Esophagus squamous epithelium (tissue), 5 donors: ENCODE measurements around the gene BRMS1. TPM values are rescaled to one million over a fixed set of nuclear protein-coding genes. Genes with fewer than 3 reads are reported as not detected.

Experiments used
- DNase-seq: peaks from one replicate; lab custom pipeline; 2025; lab: John Stamatoyannopoulos, UW
- H3K27ac ChIP-seq, 4 donors: fragments of 200-600 bp; sonication (generic); one replicate each; pipeline ENCODE4 v1.5.1; 2016 to 2019; ENCODE audit warnings: mild to moderate bottlenecking in 1 of 4
- H3K27me3 ChIP-seq, 4 donors: fragments of 200-600 bp; sonication (generic); 1 replicate in 3 of 4; 2 replicates in 1 of 4; pipeline versions ENCODE4 v1.5.1 to v1.6.0; 2017 to 2021; ENCODE audit warnings: antibody characterized with exemption in 1 of 4
- H3K36me3 ChIP-seq, 3 donors: fragments of 200-600 bp; sonication (generic); one replicate each; pipeline ENCODE4 v1.5.1; 2016 to 2019
- H3K4me1 ChIP-seq, 3 donors: fragments of 200-600 bp; sonication (generic); one replicate each; pipeline ENCODE4 v1.5.1; 2017 to 2019
- H3K4me3 ChIP-seq, 4 donors: fragments of 200-600 bp; sonication (generic); 1 replicate in 3 of 4; 2 replicates in 1 of 4; pipeline ENCODE4 v1.5.1; 2016 to 2019; ENCODE audit warnings: mild to moderate bottlenecking in 2 of 4, moderate library complexity in 1 of 4
- H3K9me3 ChIP-seq, 3 donors: fragments of 200-600 bp; sonication (generic); one replicate each; pipeline ENCODE4 v1.5.1; 2016 to 2019
- CTCF ChIP-seq, 6 experiments: fragments of 450-650 bp in 4 of 6; fragments of 200-600 bp in 2 of 6; sonication (generic) in 2 of 6; IDR thresholded peaks; one replicate each; pipeline ENCODE4 v1.5.1; 2016 to 2019; ENCODE audit warnings: antibody characterized with exemption in 6 of 6, mild to moderate bottlenecking in 4 of 6, moderate library complexity in 4 of 6
- POLR2A ChIP-seq, 4 donors: fragments of 450-650 bp; IDR thresholded peaks; one replicate each; pipeline ENCODE4 v1.6.1; 2017; ENCODE audit warnings: antibody characterized with exemption in 4 of 4, mild to moderate bottlenecking in 4 of 4, moderate library complexity in 3 of 4
- WGBS, 2 donors: methylation state at CpG; one replicate each; pipeline ENCODE4 v1.1.5; 2018; 5-methylcytosine and 5-hydroxymethylcytosine counted together
- intact Hi-C: fragments of 100-400 bp; cut with DNase I; formaldehyde crosslinking; loops from one replicate; pipeline ENCODE4 v1.15.0; 2022
- total RNA-seq, 4 donors: library from RNA; depleted of rRNA; stranded (reverse); fragments of >200 nt; gene quantifications; one replicate each; pipeline ENCODE4 v1.1.0, GENCODE V29; 2016
- donor health status: DM: yes; HTN: yes; CAD: no.

Gene BRMS1
- total RNA-seq, 4 donors from 2014 or later, result 43.8 to 65.5 (median 56.8) TPM

- Histone ChIP-seq H3K27ac (peak overlapping the region; percentile 83 to 92 (median 89)), H3K36me3 (no peaks in the 10 kb centered on the region), H3K4me1 (peaks cover 44 to 83% (median 56%) of the 10 kb centered on the region in 3 donors), H3K9me3 (no peaks in the 10 kb centered on the region), H3K4me3 (peak overlapping the region; percentile 6 to 68 (median 60)), H3K27me3 (peaks cover 0 to 32% (median 0%) of the 10 kb centered on the region in 4 donors)
- WGBS, 2 donors, result 82 to 86% methylated on average over 10 to 14 of the region's 14 CpGs
- intact Hi-C loops, result no loop called here
- no peak for TF ChIP-seq CTCF (IDR thresholded peaks at IDR 0.05)
- no peak for DNase-seq
Observed at GRCh38 chr11:66315498-66315885, 29.4 kb downstream of the BRMS1 start.

GRCh38 chr11:66314561-66315497 lies 30.1 kb downstream of the BRMS1 start:
- Histone ChIP-seq H3K27me3 (peaks cover 0 to 32% (median 0%) of the 10 kb centered on the region in 4 donors), H3K4me1 (peaks cover 44 to 83% (median 56%) of the 10 kb centered on the region in 3 donors), H3K9me3 (no peaks in the 10 kb centered on the region), H3K4me3 (peak overlapping the region in 3 of 4 donors; percentile 56 to 68 (median 63)), H3K36me3 (no peaks in the 10 kb centered on the region), H3K27ac (peak overlapping the region; percentile 83 to 92 (median 89))
- intact Hi-C loops, result no loop called here
- TF ChIP-seq CTCF (IDR thresholded peaks at IDR 0.05) (no peak), POLR2A (IDR thresholded peaks at IDR 0.05) (no peak)
- WGBS, 2 donors, result 73 to 83% methylated on average over 4 to 7 of the region's 17 CpGs
- DNase-seq, result no peak

GRCh38 chr11:66314186-66314501 lies 30.8 kb downstream of the BRMS1 start:
- 75 to 82% methylated on average over 1 of the region's 1 CpG for WGBS, 2 donors
- Histone ChIP-seq H3K4me1 (peaks cover 43 to 79% (median 52%) of the 10 kb centered on the region in 3 donors), H3K27ac (peak overlapping the region; percentile 83 to 92 (median 89)), H3K4me3 (peak overlapping the region in 3 of 4 donors; percentile 56 to 68 (median 63)), H3K36me3 (no peaks in the 10 kb centered on the region), H3K9me3 (no peaks in the 10 kb centered on the region), H3K27me3 (peaks cover 0 to 32% (median 0%) of the 10 kb centered on the region in 4 donors)
- TF ChIP-seq POLR2A (IDR thresholded peaks at IDR 0.05) (no peak), CTCF (IDR thresholded peaks at IDR 0.05) (no peak)
- intact Hi-C loops, result no loop called here
- no peak for DNase-seq

- 61 to 68% methylated on average over 5 to 6 of the region's 38 CpGs for WGBS, 2 donors
Observed at GRCh38 chr11:66313321-66314185, 31.4 kb downstream of the BRMS1 start.

More at GRCh38 chr11:66313321-66314185, 31.4 kb downstream of the BRMS1 start:
- H3K4me3 ChIP-seq, result peak overlapping the region; percentile 15 to 68 (median 60)
- H3K36me3 ChIP-seq, result no peaks in the 10 kb centered on the region
- H3K27ac ChIP-seq, result peak overlapping the region; percentile 83 to 92 (median 89)
- peaks cover 38 to 73% (median 46%) of the 10 kb centered on the region in 3 donors for H3K4me1 ChIP-seq
- intact Hi-C loops, result no loop called here
- H3K27me3 ChIP-seq, result peaks cover 0 to 32% (median 0%) of the 10 kb centered on the region in 4 donors
- TF ChIP-seq POLR2A (IDR thresholded peaks at IDR 0.05) (no peak), CTCF (IDR thresholded peaks at IDR 0.05) (no peak)
- no peaks in the 10 kb centered on the region for H3K9me3 ChIP-seq
- DNase-seq, result no peak
